ENCODE results near the gene TCTN2.

Gene TCTN2

DNA sequence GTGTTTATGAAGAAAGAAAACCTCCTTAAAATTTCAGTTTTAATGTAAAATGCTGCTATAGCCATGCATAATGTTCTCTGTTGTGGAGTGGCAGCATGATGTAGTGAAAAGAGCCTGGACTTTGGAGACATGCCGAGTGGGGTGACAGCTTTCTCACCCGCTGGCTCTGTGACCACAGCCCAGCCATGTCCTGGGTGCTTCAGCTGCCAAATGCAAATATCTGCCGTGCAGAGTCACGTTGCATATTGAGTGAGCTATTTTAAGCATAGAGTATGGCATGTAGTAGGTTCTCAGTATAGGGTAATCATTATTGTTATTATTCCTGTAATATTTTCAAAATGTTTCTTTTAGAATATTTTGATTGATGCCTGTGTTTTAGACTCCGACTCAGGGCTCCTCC lies 15.5 kb upstream of the TCTN2 start:
- Histone ChIP-seq H3K4me2 (ENCODE audit: low read length) (no peak overlapping the region), H3K9ac (no peak overlapping the region), H3K4me1 (no peaks in the 10 kb centered on the region), H3K27ac (no peak overlapping the region), H3K4me3 (ENCODE audit: low read depth, low read length) (no peak overlapping the region), H3K27me3 (ENCODE audit: control insufficient read depth, insufficient read depth, low read length) (no peaks in the 10 kb centered on the region), H3K79me2 (no peaks in the 10 kb centered on the region), H2AFZ (no peak overlapping the region), H3K9me3 (ENCODE audit: control insufficient read depth, low read length) (no peaks in the 10 kb centered on the region), H3K36me3 (ENCODE audit: control insufficient read depth, insufficient read depth, low read length) (no peaks in the 10 kb centered on the region)
- TF ChIP-seq, protein P1, sequence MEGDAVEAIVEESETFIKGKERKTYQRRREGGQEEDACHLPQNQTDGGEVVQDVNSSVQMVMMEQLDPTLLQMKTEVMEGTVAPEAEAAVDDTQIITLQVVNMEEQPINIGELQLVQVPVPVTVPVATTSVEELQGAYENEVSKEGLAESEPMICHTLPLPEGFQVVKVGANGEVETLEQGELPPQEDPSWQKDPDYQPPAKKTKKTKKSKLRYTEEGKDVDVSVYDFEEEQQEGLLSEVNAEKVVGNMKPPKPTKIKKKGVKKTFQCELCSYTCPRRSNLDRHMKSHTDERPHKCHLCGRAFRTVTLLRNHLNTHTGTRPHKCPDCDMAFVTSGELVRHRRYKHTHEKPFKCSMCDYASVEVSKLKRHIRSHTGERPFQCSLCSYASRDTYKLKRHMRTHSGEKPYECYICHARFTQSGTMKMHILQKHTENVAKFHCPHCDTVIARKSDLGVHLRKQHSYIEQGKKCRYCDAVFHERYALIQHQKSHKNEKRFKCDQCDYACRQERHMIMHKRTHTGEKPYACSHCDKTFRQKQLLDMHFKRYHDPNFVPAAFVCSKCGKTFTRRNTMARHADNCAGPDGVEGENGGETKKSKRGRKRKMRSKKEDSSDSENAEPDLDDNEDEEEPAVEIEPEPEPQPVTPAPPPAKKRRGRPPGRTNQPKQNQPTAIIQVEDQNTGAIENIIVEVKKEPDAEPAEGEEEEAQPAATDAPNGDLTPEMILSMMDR (IDR thresholded peaks at IDR 0.05), result no peak

DNA sequence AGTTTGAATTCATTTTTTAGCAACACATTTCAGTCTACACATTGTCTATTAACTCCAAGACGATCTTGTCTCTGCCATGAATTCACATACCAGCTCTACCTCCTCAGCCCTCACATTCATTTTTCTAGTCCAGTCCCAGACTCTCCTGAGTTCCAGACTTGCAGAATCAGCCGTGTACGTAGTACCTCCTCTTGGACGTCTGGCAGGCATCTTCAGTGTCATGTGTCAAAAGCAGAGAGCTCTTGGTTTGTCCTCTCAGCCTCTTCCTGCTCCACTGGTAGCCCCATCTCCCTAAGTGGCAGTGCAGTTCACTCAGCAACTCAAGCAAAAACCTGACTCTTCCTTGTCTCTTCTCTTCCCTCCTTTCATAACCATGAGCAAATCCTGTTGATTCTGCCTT lies 14.5 kb upstream of the TCTN2 start:
- no peaks in the 10 kb centered on the region for H3K79me2 ChIP-seq
- TF ChIP-seq, protein P1 (IDR thresholded peaks at IDR 0.05), result no peak
- H3K4me1 ChIP-seq, result no peaks in the 10 kb centered on the region
- H3K27me3 ChIP-seq (ENCODE audit: control insufficient read depth, insufficient read depth, low read length), result no peaks in the 10 kb centered on the region
- H3K4me2 ChIP-seq (ENCODE audit: low read length), result no peak overlapping the region
- H2AFZ ChIP-seq, result no peak overlapping the region
- no peaks in the 10 kb centered on the region for H3K36me3 ChIP-seq (ENCODE audit: control insufficient read depth, insufficient read depth, low read length)
- H3K9me3 ChIP-seq (ENCODE audit: control insufficient read depth, low read length), result no peaks in the 10 kb centered on the region
- no peak overlapping the region for H3K27ac ChIP-seq
- H3K9ac ChIP-seq, result no peak overlapping the region
- H3K4me3 ChIP-seq (ENCODE audit: low read depth, low read length), result no peak overlapping the region

DNA sequence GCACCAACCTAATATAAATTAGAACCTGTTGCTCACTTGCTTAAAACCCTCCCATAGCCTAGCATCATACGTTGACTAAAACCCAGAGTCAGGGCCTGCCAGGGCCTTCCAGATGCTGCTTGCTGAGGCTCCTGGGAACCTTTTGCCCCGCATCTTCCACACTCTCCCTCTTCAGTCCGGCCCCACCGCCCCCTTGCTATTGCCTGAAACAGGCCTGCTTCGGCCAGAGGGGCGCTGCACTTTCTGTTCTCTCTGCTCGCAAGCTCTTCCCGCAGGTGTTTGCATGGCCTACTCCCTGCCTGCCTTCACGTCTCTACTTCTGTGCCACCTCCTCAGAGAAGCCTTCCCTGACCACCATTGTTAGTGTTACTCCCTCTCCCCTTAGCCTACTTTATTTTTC lies 13.7 kb upstream of the TCTN2 start:
- no peak overlapping the region for H3K9ac ChIP-seq
- no peaks in the 10 kb centered on the region for H3K9me3 ChIP-seq (ENCODE audit: control insufficient read depth, low read length)
- TF ChIP-seq, protein P1 (IDR thresholded peaks at IDR 0.05), result no peak
- no peak overlapping the region for H3K4me3 ChIP-seq (ENCODE audit: low read depth, low read length)
- H3K27me3 ChIP-seq (ENCODE audit: control insufficient read depth, insufficient read depth, low read length), result no peaks in the 10 kb centered on the region
- H3K79me2 ChIP-seq, result no peaks in the 10 kb centered on the region
- no peaks in the 10 kb centered on the region for H3K36me3 ChIP-seq (ENCODE audit: control insufficient read depth, insufficient read depth, low read length)
- no peaks in the 10 kb centered on the region for H3K4me1 ChIP-seq
- H3K4me2 ChIP-seq (ENCODE audit: low read length), result no peak overlapping the region
- H2AFZ ChIP-seq, result no peak overlapping the region
- H3K27ac ChIP-seq, result no peak overlapping the region

DNA sequence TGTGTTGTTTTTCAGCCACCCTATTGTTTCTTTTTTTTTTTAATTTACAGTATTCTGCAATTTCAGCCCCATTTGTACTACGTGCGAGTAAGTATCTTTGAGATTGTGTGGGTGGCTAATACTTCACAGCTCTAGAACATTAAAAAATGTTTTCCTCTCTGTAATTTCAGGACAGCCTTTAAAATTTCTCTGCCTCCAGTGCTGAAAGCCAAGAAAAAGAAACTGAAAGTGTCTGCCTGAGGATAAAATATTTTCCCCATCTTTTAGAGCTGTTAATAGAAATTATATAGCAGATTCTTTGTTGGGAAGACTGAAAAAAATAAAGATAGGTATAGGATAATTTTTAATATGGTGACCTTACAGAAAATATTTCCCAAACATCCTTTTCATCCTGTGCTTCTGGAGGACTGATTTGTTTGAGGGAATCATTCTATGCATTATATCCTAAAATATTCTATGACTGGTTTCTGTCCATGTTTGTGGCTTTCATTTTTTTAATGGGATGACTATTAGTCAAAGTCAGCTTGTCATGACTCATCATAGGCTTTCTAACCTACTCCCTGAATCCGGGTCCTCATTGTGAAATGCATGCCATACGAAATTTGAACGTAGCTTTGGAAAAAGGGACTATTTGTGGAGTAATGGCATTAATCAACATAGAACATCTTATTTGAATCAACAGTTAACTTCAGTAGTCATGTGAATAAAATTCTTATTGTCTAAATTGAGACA lies 10.8 kb upstream of the TCTN2 start:
- no peak overlapping the region for H3K9ac ChIP-seq

More for the DNA sequence above, 10.8 kb upstream of the TCTN2 start:
- Histone ChIP-seq H3K4me3 (ENCODE audit: low read depth, low read length) (no peak overlapping the region), H3K9me3 (ENCODE audit: control insufficient read depth, low read length) (no peaks in the 10 kb centered on the region), H3K79me2 (no peaks in the 10 kb centered on the region), H3K27me3 (ENCODE audit: control insufficient read depth, insufficient read depth, low read length) (no peaks in the 10 kb centered on the region), H2AFZ (no peak overlapping the region), H3K4me1 (no peaks in the 10 kb centered on the region), H3K36me3 (ENCODE audit: control insufficient read depth, insufficient read depth, low read length) (no peaks in the 10 kb centered on the region), H3K27ac (no peak overlapping the region), H3K4me2 (ENCODE audit: low read length) (no peak overlapping the region)
- TF ChIP-seq, protein P1 (IDR thresholded peaks at IDR 0.05), result no peak

Measured in parathyroid adenoma (tissue), 2 donors.